ENCODE measurements around the gene IL4.

DNA sequence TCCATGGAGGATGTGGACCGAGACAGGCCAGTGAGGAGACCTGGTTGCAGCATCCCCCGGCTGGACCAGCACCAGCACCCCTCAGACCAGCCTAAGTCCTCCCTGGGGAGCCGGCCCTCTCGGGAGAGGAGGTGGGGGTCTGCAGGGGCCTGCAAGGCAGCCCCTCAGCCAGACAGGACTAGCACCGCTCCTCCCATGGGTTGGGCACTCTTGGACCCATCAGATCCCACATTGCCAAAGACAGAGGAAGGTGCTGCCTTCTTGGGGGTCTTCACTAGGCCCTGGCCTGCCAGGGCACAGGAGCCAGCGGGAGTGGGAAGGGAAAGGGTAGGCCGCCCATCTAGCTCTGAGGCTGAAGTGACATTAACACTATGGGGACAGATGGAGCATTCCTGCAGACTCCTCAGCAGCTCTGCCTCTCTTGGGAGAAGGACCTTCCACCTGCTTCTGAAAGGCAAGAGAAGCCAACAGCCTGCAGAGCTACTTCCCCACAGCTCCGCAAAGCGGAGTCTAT lies 9.0 kb upstream of the IL4 start:
- TF ChIP-seq, protein P1, sequence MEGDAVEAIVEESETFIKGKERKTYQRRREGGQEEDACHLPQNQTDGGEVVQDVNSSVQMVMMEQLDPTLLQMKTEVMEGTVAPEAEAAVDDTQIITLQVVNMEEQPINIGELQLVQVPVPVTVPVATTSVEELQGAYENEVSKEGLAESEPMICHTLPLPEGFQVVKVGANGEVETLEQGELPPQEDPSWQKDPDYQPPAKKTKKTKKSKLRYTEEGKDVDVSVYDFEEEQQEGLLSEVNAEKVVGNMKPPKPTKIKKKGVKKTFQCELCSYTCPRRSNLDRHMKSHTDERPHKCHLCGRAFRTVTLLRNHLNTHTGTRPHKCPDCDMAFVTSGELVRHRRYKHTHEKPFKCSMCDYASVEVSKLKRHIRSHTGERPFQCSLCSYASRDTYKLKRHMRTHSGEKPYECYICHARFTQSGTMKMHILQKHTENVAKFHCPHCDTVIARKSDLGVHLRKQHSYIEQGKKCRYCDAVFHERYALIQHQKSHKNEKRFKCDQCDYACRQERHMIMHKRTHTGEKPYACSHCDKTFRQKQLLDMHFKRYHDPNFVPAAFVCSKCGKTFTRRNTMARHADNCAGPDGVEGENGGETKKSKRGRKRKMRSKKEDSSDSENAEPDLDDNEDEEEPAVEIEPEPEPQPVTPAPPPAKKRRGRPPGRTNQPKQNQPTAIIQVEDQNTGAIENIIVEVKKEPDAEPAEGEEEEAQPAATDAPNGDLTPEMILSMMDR (conservative IDR thresholded peaks at IDR 0.05) = no peak
- no peak for TF ChIP-seq EZH2 (IDR thresholded peaks at IDR 0.05; ENCODE audit: low read depth)

All from PC-9 (cell line).